Measurements from ENCODE around the gene CBX8. TPM values are rescaled to one million over a fixed set of nuclear protein-coding genes. Genes with fewer than 3 reads are reported as not detected.
A peak's percentile ranks its signal among the peaks of the same experiment; 100 is the strongest.

The CBX8 gene
- total RNA-seq, 1 donor from 2014 or later, result 16.3 TPM

DNA sequence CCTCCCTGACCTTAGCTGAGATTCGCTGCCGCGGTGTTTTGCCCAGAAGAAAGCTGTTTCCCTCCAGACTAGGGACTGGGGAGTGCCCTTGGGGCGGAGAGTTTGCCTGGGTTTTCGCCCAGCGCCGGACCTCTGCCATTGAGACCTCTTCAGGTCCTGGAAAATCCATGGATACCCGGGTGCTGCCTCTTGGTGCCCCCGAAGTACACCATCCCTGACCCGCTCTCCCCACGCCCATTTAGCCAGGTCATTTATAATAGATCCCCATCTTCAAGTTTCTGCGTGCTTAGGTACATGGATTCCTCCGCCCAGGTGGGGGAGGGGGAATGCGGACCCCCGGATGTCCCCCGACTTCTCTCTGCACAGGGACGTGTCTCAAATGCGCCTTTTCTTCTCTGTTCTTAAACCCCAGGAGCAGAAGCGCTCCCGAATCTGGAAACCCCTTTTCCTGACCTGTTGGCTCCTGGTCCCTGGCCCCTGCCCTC is 15.0 kb upstream of the CBX8 start:
- H3K27ac Mint-ChIP-seq, result peak overlapping the region; percentile 56
- H3K4me3 Mint-ChIP-seq, result peak overlapping the region; percentile 56
- H3K36me3 Mint-ChIP-seq, result no peaks in the 10 kb centered on the region
- TF ChIP-seq CTCF (IDR thresholded peaks at IDR 0.05; ENCODE audit: unreplicated experiment), result no peak
- peak in 1 of 2 experiments; percentile 42 for DNase-seq (ENCODE audit: low spot score in 2 of 2, unreplicated experiment in 2 of 2)
- no peaks in the 10 kb centered on the region for H3K9me3 Mint-ChIP-seq
- peaks cover 72% of the 10 kb centered on the region for H3K27me3 Mint-ChIP-seq (ENCODE audit: low read depth)
- peaks cover 31% of the 10 kb centered on the region for H3K4me1 Mint-ChIP-seq

DNA sequence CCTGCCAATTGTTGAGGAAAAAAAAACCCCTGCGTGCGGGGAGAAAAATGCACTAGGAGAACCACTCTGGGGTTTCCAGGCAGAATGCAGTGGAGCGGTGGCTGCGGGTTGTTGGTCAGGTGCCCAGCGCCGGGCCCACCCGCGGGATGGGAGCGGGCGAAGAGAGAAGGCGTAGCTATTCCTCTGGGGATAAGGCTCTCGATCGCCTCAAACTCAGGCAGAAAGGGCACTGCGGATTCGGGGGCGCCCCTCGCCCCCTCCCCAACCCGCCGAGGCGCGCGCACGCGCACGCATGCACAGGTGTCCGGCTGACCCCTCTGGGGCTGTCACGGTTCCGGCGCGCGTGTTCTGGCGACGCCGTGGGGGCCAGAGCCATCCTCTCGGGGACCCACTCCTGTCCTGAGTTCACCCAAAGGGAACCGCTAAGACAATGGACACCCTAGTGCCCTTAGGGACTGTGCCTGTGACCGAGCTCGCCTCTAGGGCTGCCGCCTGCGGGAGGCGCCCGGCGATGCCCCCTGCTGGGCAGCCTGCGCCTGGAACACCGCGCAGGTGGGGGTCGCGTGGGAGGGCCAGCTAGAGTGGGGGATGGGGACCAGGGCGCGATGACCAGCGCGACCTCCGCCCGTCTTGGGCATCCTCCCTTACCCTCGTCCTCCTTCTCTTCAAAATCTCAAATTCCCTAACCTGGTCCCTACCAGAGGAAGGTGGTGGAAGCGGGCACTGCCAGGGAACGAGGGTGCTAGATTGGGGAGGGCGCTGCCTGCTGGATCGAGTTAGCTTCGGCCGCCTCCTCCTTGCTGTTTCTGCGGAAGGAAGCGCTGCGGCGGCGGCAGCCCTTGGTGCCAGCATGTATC is 14.4 kb upstream of the CBX8 start:
- Mint-ChIP-seq H3K4me1 (peaks cover 30% of the 10 kb centered on the region), H3K36me3 (no peaks in the 10 kb centered on the region), H3K27ac (no peak overlapping the region), H3K9me3 (no peaks in the 10 kb centered on the region), H3K27me3 (ENCODE audit: low read depth) (peaks cover 72% of the 10 kb centered on the region), H3K4me3 (peak overlapping the region; percentile 56)
- TF ChIP-seq CTCF (IDR thresholded peaks at IDR 0.05; ENCODE audit: unreplicated experiment), result peak; percentile 63
- peak in 1 of 2 experiments; percentile 55 for DNase-seq (ENCODE audit: low spot score in 2 of 2, unreplicated experiment in 2 of 2)

DNA sequence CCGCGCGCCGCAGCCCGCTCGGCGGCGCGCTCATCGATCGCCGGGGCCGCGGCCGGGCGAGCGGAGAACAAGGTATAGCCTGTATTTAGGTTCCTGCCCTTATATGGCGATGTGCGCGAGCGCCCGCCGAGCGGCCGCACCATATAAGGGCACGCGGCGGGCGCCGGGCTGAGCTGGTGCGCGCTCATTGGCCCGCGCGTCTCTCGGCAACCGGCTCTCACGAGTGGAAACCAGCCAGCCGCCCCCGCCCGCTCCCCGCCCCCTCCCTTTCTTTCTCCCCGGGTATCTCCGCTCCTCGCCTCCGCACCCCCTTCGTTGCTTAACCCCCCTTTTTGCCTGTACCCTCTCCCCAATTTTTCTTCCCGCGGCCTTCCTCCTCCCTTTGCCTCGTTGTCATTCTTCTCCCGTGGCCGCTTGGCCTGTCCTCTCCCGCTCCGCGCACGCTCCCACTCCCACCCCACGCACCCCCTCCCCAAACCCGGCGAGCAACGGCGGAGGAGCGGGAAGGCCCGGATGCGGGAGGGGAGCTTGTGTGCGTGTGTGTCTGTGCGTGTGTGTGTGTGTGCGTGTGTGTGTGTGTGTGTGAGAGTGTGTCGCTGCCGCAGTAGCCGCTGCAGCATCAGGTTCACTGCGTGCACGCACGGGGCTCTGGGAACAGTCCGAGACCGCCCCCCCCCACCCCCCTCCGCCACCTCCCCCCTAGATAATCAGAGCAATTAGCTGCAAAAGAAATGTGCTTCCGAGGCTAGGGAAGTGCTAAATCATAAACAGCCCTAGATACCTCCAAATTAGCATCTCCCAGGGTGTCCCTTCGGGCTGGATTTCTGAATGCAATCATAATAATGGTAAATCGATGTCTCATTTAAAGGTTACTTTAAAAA is 13.5 kb upstream of the CBX8 start:
- H3K9me3 Mint-ChIP-seq, result no peaks in the 10 kb centered on the region
- no peak for TF ChIP-seq CTCF (IDR thresholded peaks at IDR 0.05; ENCODE audit: unreplicated experiment)
- H3K27ac Mint-ChIP-seq, result no peak overlapping the region
- H3K36me3 Mint-ChIP-seq, result no peaks in the 10 kb centered on the region
- H3K4me3 Mint-ChIP-seq, result peak overlapping the region; percentile 46
- peaks cover 26% of the 10 kb centered on the region for H3K4me1 Mint-ChIP-seq
- peaks cover 76% of the 10 kb centered on the region for H3K27me3 Mint-ChIP-seq (ENCODE audit: low read depth)
- peak; percentile 75 to 83 for DNase-seq (ENCODE audit: low spot score in 2 of 2, unreplicated experiment in 2 of 2)

DNA sequence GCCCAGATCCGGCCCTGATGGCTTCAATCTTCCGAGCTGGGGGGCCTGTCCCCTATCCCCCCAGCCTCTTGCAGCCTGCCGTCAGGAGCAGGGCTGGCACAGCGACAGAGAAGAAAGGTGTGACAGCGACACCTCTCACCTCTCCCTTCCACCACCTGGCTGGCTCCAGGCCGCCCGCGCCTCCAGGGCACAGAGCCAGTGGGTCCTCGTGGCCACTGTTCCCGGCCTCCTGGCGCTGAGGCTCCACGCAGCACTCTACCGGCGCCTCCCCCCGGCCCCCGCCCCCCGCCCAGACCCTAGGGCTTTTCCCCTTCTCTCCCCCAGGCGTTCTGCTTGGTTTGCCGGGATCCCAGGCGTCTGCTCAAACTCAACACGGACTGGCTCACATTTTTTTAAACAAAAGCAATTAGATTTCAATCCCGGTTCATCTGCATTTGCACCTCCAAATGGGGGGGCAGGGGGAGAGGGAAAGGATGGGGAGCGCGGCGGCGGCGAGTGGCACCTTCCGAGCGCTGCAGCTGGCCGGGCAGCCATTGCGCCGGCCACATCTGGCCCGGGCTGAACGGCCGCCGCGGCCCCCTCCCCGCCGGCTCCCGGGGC is 12.8 kb upstream of the CBX8 start:
- Mint-ChIP-seq H3K27me3 (ENCODE audit: low read depth) (peaks cover 82% of the 10 kb centered on the region), H3K4me3 (peak overlapping the region; percentile 50), H3K4me1 (peaks cover 26% of the 10 kb centered on the region), H3K9me3 (no peaks in the 10 kb centered on the region), H3K27ac (peak overlapping the region; percentile 50), H3K36me3 (no peaks in the 10 kb centered on the region)
- no peak for TF ChIP-seq CTCF (IDR thresholded peaks at IDR 0.05; ENCODE audit: unreplicated experiment)
- no peak for DNase-seq (ENCODE audit: low spot score in 2 of 2, unreplicated experiment in 2 of 2)

DNA sequence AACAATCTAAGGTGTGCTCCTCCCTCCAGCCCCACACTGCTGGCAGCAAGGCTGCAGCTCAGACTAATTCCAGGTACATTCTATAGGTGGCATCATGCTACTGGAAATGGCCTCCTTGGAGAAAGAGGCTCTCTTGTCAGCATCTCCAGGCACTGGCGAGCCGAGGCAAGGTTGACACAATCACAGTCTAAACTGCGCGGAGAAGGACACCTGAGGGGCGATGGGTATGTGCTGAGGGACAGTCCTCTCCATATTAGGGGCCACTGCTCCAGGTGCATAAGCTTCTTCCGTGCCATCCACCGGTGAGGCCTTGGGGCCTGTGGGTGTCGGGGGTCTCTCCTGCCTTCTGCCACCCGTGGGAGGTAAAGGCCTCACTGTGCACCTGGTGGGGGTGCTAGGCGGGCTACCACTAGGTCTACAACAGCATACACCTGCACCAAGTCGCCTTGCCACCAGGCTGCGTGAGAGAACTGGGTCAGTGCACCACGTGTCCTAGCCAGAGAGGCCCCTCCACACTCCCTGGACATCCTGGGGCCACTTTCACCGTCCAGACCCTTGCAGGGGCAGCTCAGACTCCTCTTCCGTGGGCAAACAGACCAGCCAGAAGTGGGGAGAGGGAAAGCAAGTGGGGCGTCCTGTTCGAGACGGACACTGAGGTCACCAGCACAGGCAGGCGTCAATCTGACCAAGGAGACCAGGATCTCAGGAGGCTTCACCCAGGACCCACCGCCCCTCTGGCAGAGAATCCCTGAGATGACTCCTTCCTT is 12.1 kb upstream of the CBX8 start:
- TF ChIP-seq CTCF (IDR thresholded peaks at IDR 0.05; ENCODE audit: unreplicated experiment), result no peak
- H3K36me3 Mint-ChIP-seq, result no peaks in the 10 kb centered on the region
- no peaks in the 10 kb centered on the region for H3K9me3 Mint-ChIP-seq
- peak overlapping the region; percentile 43 for H3K27ac Mint-ChIP-seq
- DNase-seq (ENCODE audit: low spot score in 2 of 2, unreplicated experiment in 2 of 2), result no peak
- H3K4me1 Mint-ChIP-seq, result peaks cover 23% of the 10 kb centered on the region
- H3K27me3 Mint-ChIP-seq (ENCODE audit: low read depth), result peaks cover 82% of the 10 kb centered on the region
- peak overlapping the region; percentile 46 for H3K4me3 Mint-ChIP-seq

Measured in mesothelial cell of epicardium (in vitro differentiated cells).